HEK293T (cell line): ENCODE results near the gene ITM2B.

ENCODE experiments used
- CTCF ChIA-PET: fragments of 350-600 bp; formaldehyde crosslinking; extraction: SDS; loops from one replicate; lab custom pipeline; 2021; ENCODE audit warnings: antibody characterized with exemption, inconsistent platforms; lab: Yijun Ruan, JAX
- POLR2A ChIA-PET: fragments of 350-600 bp; formaldehyde crosslinking; extraction: SDS; loops from one replicate; lab custom pipeline; 2020; ENCODE audit warnings: antibody characterized with exemption, inconsistent platforms; lab: Yijun Ruan, JAX
- DNase-seq: peaks from one replicate; pipeline ENCODE4 v3.0.0; 2012; ENCODE audit warnings: mixed read lengths; ENCODE audit errors: extremely low spot score
- ARNT ChIP-seq: fragments of 450-650 bp; IDR thresholded peaks from 2 replicates; pipeline ENCODE4 v1.6.1; 2017; ENCODE audit warnings: mild to moderate bottlenecking
- BHLHE40 ChIP-seq: fragments of 450-650 bp; IDR thresholded peaks from 2 replicates; pipeline ENCODE4 v1.6.1; 2016; ENCODE audit warnings: mild to moderate bottlenecking, moderate library complexity, borderline replicate concordance
- CTBP1 ChIP-seq: fragments of 450-650 bp; IDR thresholded peaks from 2 replicates; pipeline ENCODE4 v1.6.1; 2016; ENCODE audit warnings: borderline replicate concordance
- ELF4 ChIP-seq: fragments of 450-650 bp; IDR thresholded peaks from 2 replicates; pipeline ENCODE4 v1.6.1; 2017; ENCODE audit warnings: antibody characterized with exemption
- FOXA1 ChIP-seq: fragments of 450-650 bp; IDR thresholded peaks from 2 replicates; pipeline ENCODE4 v1.6.1; 2016; ENCODE audit warnings: mild to moderate bottlenecking
- FOXK2 ChIP-seq: fragments of 450-650 bp; IDR thresholded peaks from 2 replicates; pipeline ENCODE4 v1.6.1; 2016; ENCODE audit warnings: mild to moderate bottlenecking
- FOXM1 ChIP-seq: fragments of 450-650 bp; IDR thresholded peaks from 2 replicates; pipeline ENCODE4 v1.6.1; 2017; ENCODE audit warnings: mild to moderate bottlenecking, borderline replicate concordance
- HDGF ChIP-seq: fragments of 450-650 bp; IDR thresholded peaks from 2 replicates; pipeline ENCODE4 v1.6.1; 2017; ENCODE audit warnings: antibody characterized with exemption, borderline replicate concordance
- L3MBTL2 ChIP-seq: fragments of 450-650 bp; conservative IDR thresholded peaks from 2 replicates; pipeline ENCODE4 v1.6.1; 2016; ENCODE audit warnings: mild to moderate bottlenecking
- LEF1 ChIP-seq: fragments of 450-650 bp; IDR thresholded peaks from 2 replicates; pipeline ENCODE4 v1.6.1; 2017; ENCODE audit warnings: mild to moderate bottlenecking, borderline replicate concordance
- NFRKB ChIP-seq: fragments of 450-650 bp; IDR thresholded peaks from 2 replicates; pipeline ENCODE4 v1.6.1; 2016; ENCODE audit warnings: mild to moderate bottlenecking, moderate library complexity
- SP1 ChIP-seq: fragments of 450-650 bp; IDR thresholded peaks from 2 replicates; pipeline ENCODE4 v1.6.1; 2017
- SUZ12 ChIP-seq: fragments of 450-650 bp; IDR thresholded peaks from 2 replicates; pipeline ENCODE4 v1.6.1; 2016; ENCODE audit warnings: mild to moderate bottlenecking
- TARDBP ChIP-seq: fragments of 450-650 bp; IDR thresholded peaks from 2 replicates; pipeline ENCODE4 v1.6.1; 2016
- ZNF384 ChIP-seq: fragments of 450-650 bp; IDR thresholded peaks from 2 replicates; pipeline ENCODE4 v1.6.1; 2016
- TF ChIP-seq, protein P1 (sequence below): fragments of 450-650 bp; IDR thresholded peaks from 2 replicates; pipeline ENCODE4 v1.6.1; 2016

The ITM2B gene

DNA sequence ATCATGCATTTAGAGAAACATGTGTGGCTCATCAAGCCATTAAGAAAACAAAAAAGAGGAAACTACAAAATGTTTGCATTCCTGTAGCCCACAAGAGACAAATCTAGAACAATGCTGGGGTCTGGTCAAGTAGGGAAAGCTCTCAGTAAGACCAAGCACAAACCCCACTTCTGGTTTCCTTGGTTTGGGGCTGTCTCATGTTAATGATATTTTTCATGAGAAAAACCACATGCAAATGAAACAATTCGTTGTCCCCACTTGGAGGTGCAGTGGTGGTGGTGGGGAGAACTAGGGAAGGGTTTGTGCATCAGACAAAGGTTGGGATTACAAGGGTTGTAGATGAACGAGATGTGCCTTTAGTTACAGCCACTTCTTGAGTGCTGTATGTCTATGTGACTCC, 63.5 kb downstream of the ITM2B start:
- TF ChIP-seq SUZ12, result no peak
- TF ChIP-seq ELF4, result no peak
- no peak for TF ChIP-seq SP1
- no peak for TF ChIP-seq L3MBTL2
- no peak for TF ChIP-seq FOXK2
- no peak for TF ChIP-seq CTBP1
- no peak for TF ChIP-seq FOXM1
- no peak for TF ChIP-seq NFRKB
- TF ChIP-seq BHLHE40, result no peak
- no peak for TF ChIP-seq ARNT
- no peak for TF ChIP-seq LEF1
- TF ChIP-seq, protein P1, sequence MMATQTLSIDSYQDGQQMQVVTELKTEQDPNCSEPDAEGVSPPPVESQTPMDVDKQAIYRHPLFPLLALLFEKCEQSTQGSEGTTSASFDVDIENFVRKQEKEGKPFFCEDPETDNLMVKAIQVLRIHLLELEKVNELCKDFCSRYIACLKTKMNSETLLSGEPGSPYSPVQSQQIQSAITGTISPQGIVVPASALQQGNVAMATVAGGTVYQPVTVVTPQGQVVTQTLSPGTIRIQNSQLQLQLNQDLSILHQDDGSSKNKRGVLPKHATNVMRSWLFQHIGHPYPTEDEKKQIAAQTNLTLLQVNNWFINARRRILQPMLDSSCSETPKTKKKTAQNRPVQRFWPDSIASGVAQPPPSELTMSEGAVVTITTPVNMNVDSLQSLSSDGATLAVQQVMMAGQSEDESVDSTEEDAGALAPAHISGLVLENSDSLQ, result no peak

DNA sequence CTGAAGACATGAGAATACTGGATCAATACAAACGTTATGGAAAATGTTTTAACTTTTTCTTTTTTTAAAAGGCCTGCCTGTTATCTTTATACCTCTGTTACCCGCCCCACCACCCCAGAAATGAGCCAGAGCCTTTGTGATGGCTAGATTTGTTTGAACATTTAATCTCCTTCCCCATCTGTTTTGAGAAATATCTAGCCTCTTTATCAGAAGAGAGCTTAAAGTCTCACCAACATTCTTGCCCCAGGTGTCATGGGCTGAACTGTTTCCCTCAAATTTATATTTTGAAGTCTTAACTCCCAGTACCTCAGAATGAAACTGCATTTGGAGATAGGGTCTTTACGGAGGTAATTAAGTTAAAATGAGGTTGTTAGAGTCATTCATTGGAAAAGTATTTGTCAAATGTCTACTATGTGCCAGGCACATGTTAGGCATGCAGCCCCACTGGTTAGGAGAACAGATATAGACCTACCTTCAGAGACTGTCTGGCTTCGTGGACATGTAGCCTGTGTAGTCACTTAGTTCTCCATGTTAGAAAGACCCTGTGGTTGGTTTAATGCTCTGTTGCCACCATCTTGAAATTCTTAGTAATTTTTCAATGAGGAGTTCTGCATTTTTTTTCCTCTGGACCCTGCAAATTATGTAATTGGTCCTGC, 64.3 kb downstream of the ITM2B start:
- CTCF ChIA-PET, result no interaction called here
- DNase-seq, result no peak
- no peak for TF ChIP-seq SUZ12
- TF ChIP-seq HDGF, result no peak
- TF ChIP-seq BHLHE40, result no peak
- POLR2A ChIA-PET, result no interaction called here

More for the DNA sequence above, 63.5 kb downstream of the ITM2B start:
- CTCF ChIA-PET, result no interaction called here
- POLR2A ChIA-PET, result no interaction called here
- no peak for DNase-seq

DNA sequence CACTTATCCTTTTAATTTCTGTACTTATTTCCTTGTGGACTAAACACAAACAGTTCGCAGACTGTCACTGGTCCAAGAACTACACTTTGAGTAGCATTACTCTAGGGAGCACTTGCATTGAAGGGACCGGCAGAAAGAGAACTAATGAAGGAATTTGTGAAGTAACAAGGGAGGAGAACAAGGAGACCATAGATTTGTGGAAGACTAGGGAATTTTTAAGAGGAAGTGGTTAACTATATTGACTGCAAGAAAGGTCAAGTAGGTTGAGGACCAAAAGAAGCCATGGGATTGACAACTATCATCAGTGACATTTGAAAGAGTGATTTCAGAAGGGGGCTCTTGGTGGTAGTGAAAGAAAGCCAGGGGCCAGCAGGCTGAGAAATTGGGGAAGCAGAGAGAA, 66.6 kb downstream of the ITM2B start:
- TF ChIP-seq FOXM1, result no peak
- TF ChIP-seq SP1, result no peak
- TF ChIP-seq, protein P1, result no peak
- no peak for TF ChIP-seq ELF4
- TF ChIP-seq BHLHE40, result no peak
- no peak for TF ChIP-seq L3MBTL2
- TF ChIP-seq TARDBP, result no peak
- no peak for TF ChIP-seq HDGF
- no peak for TF ChIP-seq FOXA1
- no peak for TF ChIP-seq LEF1
- no peak for TF ChIP-seq ZNF384
- TF ChIP-seq CTBP1, result no peak
- CTCF ChIA-PET, result no interaction called here
- POLR2A ChIA-PET, result no interaction called here
- no peak for DNase-seq

DNA sequence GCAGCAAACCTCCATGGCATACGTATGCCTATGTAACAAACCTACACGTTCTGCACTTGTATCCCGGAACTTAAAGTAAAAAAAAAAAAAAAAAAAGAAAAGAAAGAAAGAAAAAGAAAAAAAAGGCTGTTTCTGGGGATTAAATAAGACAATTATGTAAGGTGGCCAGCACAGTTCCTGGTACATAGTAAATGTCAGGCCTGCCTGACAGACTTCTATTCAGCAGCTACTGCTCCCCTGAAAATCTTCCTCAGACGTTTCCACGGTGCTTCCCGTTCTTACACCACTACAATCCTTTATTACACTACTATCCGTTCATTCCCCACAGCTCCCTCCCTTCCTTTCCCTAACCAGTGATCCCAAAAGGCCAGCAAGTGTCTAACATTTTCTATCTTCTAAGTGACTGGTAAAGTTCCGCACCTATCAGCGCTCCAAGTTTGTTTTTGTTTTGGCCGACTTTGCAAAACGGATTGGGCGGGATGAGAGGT, 69.9 kb downstream of the ITM2B start:
- CTCF ChIA-PET, result no interaction called here
- TF ChIP-seq L3MBTL2 (no peak), SUZ12 (no peak), ELF4 (no peak), ZNF384 (no peak), NFRKB (no peak), HDGF (no peak), SP1 (no peak), FOXA1 (no peak), CTBP1 (no peak)
- no peak for DNase-seq
- POLR2A ChIA-PET, result interaction anchor here (0.7 to 1.2 kb wide), 3 partner anchors 18 to 70 kb away, joined by 3 to 10 read pairs (median 3); partner anchors contain the start of gene ITM2B

DNA sequence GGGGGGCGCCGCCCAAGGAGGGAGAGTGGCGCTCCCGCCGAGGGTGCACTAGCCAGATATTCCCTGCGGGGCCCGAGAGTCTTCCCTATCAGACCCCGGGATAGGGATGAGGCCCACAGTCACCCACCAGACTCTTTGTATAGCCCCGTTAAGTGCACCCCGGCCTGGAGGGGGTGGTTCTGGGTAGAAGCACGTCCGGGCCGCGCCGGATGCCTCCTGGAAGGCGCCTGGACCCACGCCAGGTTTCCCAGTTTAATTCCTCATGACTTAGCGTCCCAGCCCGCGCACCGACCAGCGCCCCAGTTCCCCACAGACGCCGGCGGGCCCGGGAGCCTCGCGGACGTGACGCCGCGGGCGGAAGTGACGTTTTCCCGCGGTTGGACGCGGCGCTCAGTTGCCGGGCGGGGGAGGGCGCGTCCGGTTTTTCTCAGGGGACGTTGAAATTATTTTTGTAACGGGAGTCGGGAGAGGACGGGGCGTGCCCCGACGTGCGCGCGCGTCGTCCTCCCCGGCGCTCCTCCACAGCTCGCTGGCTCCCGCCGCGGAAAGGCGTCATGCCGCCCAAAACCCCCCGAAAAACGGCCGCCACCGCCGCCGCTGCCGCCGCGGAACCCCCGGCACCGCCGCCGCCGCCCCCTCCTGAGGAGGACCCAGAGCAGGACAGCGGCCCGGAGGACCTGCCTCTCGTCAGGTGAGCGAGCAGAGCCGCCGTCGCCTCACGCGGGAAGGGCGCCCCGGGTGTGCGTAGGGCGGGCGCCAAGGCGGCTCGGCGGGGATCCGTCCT, 70.5 kb downstream of the ITM2B start, which contains the start of gene RB1:
Gene RB1, plus strand, starts transcription at position 393 of the 784 bp plus-strand sequence. Its CDS starts 162 bp downstream, at position 555.
- peak; percentile 87 for DNase-seq
- CTCF ChIA-PET, result no interaction called here
- POLR2A ChIA-PET, result interaction anchor here (0.6 to 1.5 kb wide), 2 partner anchors 12 to 68 kb away, joined by 3 to 5 read pairs; no protein-coding TSS in a partner anchor
- TF ChIP-seq BHLHE40 (no peak), TARDBP (no peak), HDGF (no peak), ELF4 (peak; percentile 39; the same call in 1 of the 2 replicates), CTBP1 (no peak), SUZ12 (no peak), SP1 (no peak), L3MBTL2 (peak; percentile 56)

DNA sequence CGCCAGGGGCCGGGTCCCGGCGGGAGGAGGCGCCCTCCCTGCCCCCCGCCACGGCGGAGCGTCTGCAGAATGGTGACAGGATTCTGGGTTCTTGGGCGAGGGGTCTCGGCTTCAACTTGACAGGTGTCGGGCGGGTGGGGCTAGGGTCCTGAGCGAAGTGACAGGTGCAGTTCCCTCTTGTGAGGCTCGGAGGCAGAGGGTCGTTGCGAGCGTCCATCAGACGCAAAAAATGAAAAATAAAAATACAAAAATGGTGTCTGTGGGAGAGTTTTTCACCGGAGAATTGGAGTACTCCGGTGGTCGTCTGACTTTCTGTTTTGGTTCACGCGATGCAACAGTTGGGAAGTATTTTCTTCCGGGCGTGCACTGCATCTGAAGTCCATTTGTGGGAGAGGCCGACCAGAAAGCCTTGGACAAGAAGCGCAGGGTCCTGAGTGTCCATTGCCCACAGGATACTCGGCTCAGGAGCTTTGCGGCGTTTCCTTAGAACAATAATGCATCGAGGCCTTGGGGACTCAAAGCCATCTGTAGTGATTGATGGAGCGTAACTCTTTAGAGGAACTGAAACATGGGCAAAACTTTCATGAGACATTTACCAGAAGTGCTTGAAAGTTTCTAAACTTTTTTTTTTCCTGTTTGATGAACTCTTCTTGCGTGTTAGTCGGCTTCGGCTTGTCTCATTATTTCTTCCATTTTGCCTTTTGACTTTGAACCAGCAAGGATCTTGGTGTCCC, 71.3 kb downstream of the ITM2B start:
- DNase-seq, result peak; percentile 32
- TF ChIP-seq CTBP1 (no peak), ELF4 (no peak)
- TF ChIP-seq, protein P1, result peak; percentile 34
- ChIA-PET CTCF (no interaction called here), POLR2A (interaction anchor here (1.5 kb wide), 1 partner anchor 69 kb away, joined by 5 read pairs; no protein-coding TSS in a partner anchor)
